Omental fat pad (tissue), 4 donors: ENCODE measurements around the gene TBL3. TPM values are rescaled to one million over a fixed set of nuclear protein-coding genes. Genes with fewer than 3 reads are reported as not detected.

Experiments used
- ATAC-seq: fragments of 150-250 bp; one replicate; pipeline ENCODE4 v1.9.1; 2016; ENCODE audit warnings: mild to moderate bottlenecking, moderate library complexity; ENCODE audit not compliant: low FRiP score
- DNase-seq: peaks from one replicate; pipeline ENCODE4 v3.0.0-alpha.2; 2019; ENCODE audit warnings: low spot score
- CTCF ChIP-seq, 3 donors: fragments of 450-650 bp; IDR thresholded peaks; one replicate each; pipeline ENCODE4 v1.5.1; 2016 to 2017; ENCODE audit warnings: antibody characterized with exemption in 3 of 3, mild to moderate bottlenecking in 3 of 3, moderate library complexity in 2 of 3
- total RNA-seq, 4 donors: library from RNA; depleted of rRNA; stranded (reverse); fragments of >200 nt; gene quantifications; one replicate each; pipeline ENCODE4 v1.1.0, GENCODE V29; 2016

TBL3 gene
- 10 to 100 TPM; 32.2 to 44.3 (median 34.3) TPM for total RNA-seq

GRCh38 chr16:1971796-1972489, at the start of gene TBL3:
TBL3 (plus strand) TSS chr16:1972053; CDS start chr16:1972165, 112 bp downstream.
- no peak for TF ChIP-seq CTCF (IDR thresholded peaks at IDR 0.05)
- ATAC-seq (peak; percentile 90), DNase-seq (peak; percentile 75)

GRCh38 chr16:1922357-1922756, 49.5 kb upstream of the TBL3 start:
- ATAC-seq = no peak
- no peak for DNase-seq

GRCh38 chr16:1923299-1924034, 48.4 kb upstream of the TBL3 start:
- peak; percentile 78 for ATAC-seq
- TF ChIP-seq CTCF (IDR thresholded peaks at IDR 0.05) = no peak
- no peak for DNase-seq

More at GRCh38 chr16:1922357-1922756, 49.5 kb upstream of the TBL3 start:
- no peak for TF ChIP-seq CTCF (IDR thresholded peaks at IDR 0.05)

GRCh38 chr16:1924095-1924494, 47.8 kb upstream of the TBL3 start:
- DNase-seq = no peak
- TF ChIP-seq CTCF (IDR thresholded peaks at IDR 0.05) = no peak
- no peak for ATAC-seq

- DNase-seq (no peak), ATAC-seq (no peak)
- TF ChIP-seq CTCF (IDR thresholded peaks at IDR 0.05) = no peak
Measured at GRCh38 chr16:1926271-1926670, 45.6 kb upstream of the TBL3 start.

- DNase-seq = no peak
- peak; percentile 30 for ATAC-seq
- TF ChIP-seq CTCF (IDR thresholded peaks at IDR 0.05) = no peak
Measured at GRCh38 chr16:1929105-1929504, 42.7 kb upstream of the TBL3 start.
